Stomach (tissue), 4 donors: ENCODE data around the gene KCNG4.

ENCODE experiments used
- CTCF ChIP-seq, 7 experiments: fragments of 450-650 bp in 4 of 7; fragments of 200-600 bp in 3 of 7; sonication (generic) in 3 of 7; IDR thresholded peaks; one replicate each; pipeline ENCODE4 v1.5.1; 2016 to 2019; ENCODE audit warnings: antibody characterized with exemption in 7 of 7, control low read depth in 2 of 7, mild to moderate bottlenecking in 1 of 7
- EP300 ChIP-seq: sonication (generic); formaldehyde crosslinking; IDR thresholded peaks from one replicate; pipeline ENCODE4 v1.6.1; 2017; ENCODE audit warnings: antibody characterized with exemption
- POLR2A ChIP-seq, 4 donors: fragments of 450-650 bp; IDR thresholded peaks; one replicate each; pipeline ENCODE4 v1.6.1; 2016; ENCODE audit warnings: antibody characterized with exemption in 4 of 4, control low read depth in 2 of 4, mild to moderate bottlenecking in 1 of 4, moderate library complexity in 1 of 4
- POLR2AphosphoS5 ChIP-seq, 3 donors: sonication (generic); formaldehyde crosslinking; IDR thresholded peaks; one replicate each; pipeline ENCODE4 v1.6.1; 2016; ENCODE audit warnings: antibody characterized with exemption in 3 of 3

- TF ChIP-seq CTCF (IDR thresholded peaks at IDR 0.05) = no peak
- TF ChIP-seq EP300 = no peak
- TF ChIP-seq POLR2AphosphoS5 (IDR thresholded peaks at IDR 0.05) = no peak
- TF ChIP-seq POLR2A (IDR thresholded peaks at IDR 0.05) = no peak
Observed at GRCh38 chr16:84194470-84195200, 45.2 kb downstream of the KCNG4 start.
